NT2/D1 (cell line): Measurements from ENCODE around the gene MGAT4A.

Experiments used
- SUZ12 ChIP-seq: IDR thresholded peaks from 2 replicates; pipeline ENCODE4 v1.6.1; 2011; ENCODE audit not compliant: insufficient read length, insufficient read depth; ENCODE audit errors: extremely low read depth
- YY1 ChIP-seq: IDR thresholded peaks from 2 replicates; pipeline ENCODE4 v1.6.1; 2011; ENCODE audit not compliant: insufficient read length, insufficient read depth
- ZNF274 ChIP-seq: IDR thresholded peaks from 2 replicates; pipeline ENCODE4 v1.6.1; 2011; ENCODE audit warnings: mild to moderate bottlenecking, low read depth, low read length

- TF ChIP-seq SUZ12 (no peak), YY1 (no peak), ZNF274 (no peak)
Measured at GRCh38 chr2:98691303-98691702, 39.6 kb downstream of the MGAT4A start.
